ENCODE measurements around the gene TBK1. TPM values are rescaled to one million over a fixed set of nuclear protein-coding genes. Genes with fewer than 3 reads are reported as not detected.

Gene TBK1
- total and polyA plus RNA-seq, 9 of the 15 experiments (the other 6 are each of a cell fraction or from before 2014, with no cell fraction given), result 20.4 to 42.0 (median 27.8) TPM

DNA sequence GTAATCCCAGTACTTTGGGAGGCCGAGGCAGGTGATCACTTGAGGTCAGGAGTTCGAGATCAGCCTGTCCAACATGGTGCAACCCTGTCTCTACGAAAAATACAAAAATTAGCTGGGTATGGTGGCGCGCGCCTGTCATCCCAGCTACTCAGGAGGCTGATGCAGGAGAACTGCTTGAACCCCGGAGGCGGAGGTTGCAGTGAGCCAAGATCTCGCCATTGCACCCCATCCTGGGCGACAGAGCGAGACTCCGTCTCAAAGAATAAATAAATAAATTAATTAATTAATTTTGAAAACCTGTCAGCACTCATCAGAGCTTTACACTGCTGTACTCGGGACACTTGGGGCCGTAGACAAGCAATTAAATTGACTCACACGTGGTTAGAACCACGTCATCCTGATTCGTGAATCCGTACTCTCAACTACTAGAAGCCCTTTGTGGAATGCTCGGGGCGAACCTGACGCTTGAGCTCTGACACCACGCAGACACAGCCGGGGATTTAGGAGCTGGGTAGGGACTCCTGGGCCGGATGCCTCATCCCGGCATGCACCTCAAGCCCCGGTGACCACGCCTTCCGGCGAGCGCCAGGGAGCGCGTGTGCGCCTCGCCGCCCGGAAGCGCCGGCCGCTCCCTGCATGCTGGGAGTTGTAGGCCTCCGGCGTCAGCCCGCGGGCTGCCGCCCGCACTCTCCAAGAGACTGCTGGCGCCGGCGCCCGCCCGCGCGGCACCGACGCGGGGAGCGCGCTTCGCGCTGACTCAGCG is 48.0 kb upstream of the TBK1 start, which contains the start of gene XPOT (continued):
- TF ChIP-seq, protein P1, sequence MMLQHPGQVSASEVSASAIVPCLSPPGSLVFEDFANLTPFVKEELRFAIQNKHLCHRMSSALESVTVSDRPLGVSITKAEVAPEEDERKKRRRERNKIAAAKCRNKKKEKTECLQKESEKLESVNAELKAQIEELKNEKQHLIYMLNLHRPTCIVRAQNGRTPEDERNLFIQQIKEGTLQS (IDR thresholded peaks at IDR 0.05), result peak; percentile 50
- TF ChIP-seq, protein P1 (CRISPR knock-in tag; conservative IDR thresholded peaks at IDR 0.05), result no peak; the same call in 1 of the 2 replicates
- peak; percentile 76; the same call in 1 of the 2 replicates for TF ChIP-seq GATAD2B (IDR thresholded peaks at IDR 0.05; ENCODE audit: borderline replicate concordance)
- TF ChIP-seq GABPA (tag; conservative IDR thresholded peaks at IDR 0.05; ENCODE audit: low read depth), result peak; percentile 94
- no peak for TF ChIP-seq ZFP30 (CRISPR knock-in tag; IDR thresholded peaks at IDR 0.05; ENCODE audit: borderline replicate concordance)
- TF ChIP-seq TGIF2 (CRISPR knock-in tag; IDR thresholded peaks at IDR 0.05), result 0 out of 2 replicates have a peak, but pooled peaks have one; percentile 26
- no peak for TF ChIP-seq TFAM (CRISPR knock-in tag; conservative IDR thresholded peaks at IDR 0.05)
- TF ChIP-seq KDM4B (IDR thresholded peaks at IDR 0.05; ENCODE audit: borderline replicate concordance in 2 of 2, low read depth in 1 of 2), result no peak
- no peak for TF ChIP-seq ZNF445 (CRISPR knock-in tag; IDR thresholded peaks at IDR 0.05; ENCODE audit: low read depth)
- peak in 1 of 2 experiments; percentile 64; a peak in 1 of 4 replicates for TF ChIP-seq TEAD1 (CRISPR knock-in tag; IDR thresholded peaks at IDR 0.05)
- peak; percentile 95 for TF ChIP-seq ETV5 (CRISPR knock-in tag; IDR thresholded peaks at IDR 0.05; ENCODE audit: low read depth)
- TF ChIP-seq, protein P2, sequence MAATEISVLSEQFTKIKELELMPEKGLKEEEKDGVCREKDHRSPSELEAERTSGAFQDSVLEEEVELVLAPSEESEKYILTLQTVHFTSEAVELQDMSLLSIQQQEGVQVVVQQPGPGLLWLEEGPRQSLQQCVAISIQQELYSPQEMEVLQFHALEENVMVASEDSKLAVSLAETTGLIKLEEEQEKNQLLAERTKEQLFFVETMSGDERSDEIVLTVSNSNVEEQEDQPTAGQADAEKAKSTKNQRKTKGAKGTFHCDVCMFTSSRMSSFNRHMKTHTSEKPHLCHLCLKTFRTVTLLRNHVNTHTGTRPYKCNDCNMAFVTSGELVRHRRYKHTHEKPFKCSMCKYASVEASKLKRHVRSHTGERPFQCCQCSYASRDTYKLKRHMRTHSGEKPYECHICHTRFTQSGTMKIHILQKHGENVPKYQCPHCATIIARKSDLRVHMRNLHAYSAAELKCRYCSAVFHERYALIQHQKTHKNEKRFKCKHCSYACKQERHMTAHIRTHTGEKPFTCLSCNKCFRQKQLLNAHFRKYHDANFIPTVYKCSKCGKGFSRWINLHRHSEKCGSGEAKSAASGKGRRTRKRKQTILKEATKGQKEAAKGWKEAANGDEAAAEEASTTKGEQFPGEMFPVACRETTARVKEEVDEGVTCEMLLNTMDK (IDR thresholded peaks at IDR 0.05; ENCODE audit: borderline replicate concordance, insufficient read depth, low read depth, low read length, poor library complexity, severe bottlenecking), result peak; percentile 70
- TF ChIP-seq BRCA1 (IDR thresholded peaks at IDR 0.05), result no peak
- TF ChIP-seq BRCA1 (CRISPR knock-in tag; IDR thresholded peaks at IDR 0.05), result no peak
- peak; percentile 47 for TF ChIP-seq ZNF766 (CRISPR knock-in tag; conservative IDR thresholded peaks at IDR 0.05)
- peak; percentile 91 for TF ChIP-seq GABPB1 (CRISPR knock-in tag; IDR thresholded peaks at IDR 0.05)
- no peak for TF ChIP-seq ZNF184 (CRISPR knock-in tag; IDR thresholded peaks at IDR 0.05)
- peak; percentile 92 for TF ChIP-seq CREM (IDR thresholded peaks at IDR 0.05; ENCODE audit: low read depth)
- TF ChIP-seq, protein P3, sequence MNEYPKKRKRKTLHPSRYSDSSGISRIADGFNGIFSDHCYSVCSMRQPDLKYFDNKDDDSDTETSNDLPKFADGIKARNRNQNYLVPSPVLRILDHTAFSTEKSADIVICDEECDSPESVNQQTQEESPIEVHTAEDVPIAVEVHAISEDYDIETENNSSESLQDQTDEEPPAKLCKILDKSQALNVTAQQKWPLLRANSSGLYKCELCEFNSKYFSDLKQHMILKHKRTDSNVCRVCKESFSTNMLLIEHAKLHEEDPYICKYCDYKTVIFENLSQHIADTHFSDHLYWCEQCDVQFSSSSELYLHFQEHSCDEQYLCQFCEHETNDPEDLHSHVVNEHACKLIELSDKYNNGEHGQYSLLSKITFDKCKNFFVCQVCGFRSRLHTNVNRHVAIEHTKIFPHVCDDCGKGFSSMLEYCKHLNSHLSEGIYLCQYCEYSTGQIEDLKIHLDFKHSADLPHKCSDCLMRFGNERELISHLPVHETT (CRISPR knock-in tag; conservative IDR thresholded peaks at IDR 0.05 in 1 of 2, IDR thresholded peaks at IDR 0.05 in 1 of 2), result peak in 1 of 2 experiments; percentile 96; a peak in 2 of 4 replicates
- TF ChIP-seq ZBTB17 (CRISPR knock-in tag; IDR thresholded peaks at IDR 0.05), result no peak
- TF ChIP-seq, protein P4, sequence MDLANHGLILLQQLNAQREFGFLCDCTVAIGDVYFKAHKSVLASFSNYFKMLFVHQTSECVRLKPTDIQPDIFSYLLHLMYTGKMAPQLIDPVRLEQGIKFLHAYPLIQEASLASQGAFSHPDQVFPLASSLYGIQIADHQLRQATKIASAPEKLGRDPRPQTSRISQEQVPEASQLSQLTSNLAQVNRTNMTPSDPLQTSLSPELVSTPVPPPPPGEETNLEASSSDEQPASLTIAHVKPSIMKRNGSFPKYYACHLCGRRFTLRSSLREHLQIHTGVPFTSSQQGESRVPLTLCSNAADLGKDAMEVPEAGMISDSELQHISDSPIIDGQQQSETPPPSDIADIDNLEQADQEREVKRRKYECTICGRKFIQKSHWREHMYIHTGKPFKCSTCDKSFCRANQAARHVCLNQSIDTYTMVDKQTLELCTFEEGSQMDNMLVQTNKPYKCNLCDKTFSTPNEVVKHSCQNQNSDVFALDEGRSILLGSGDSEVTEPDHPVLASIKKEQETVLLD (IDR thresholded peaks at IDR 0.05), result 0 out of 2 replicates have a peak, but pooled peaks have one; percentile 23
